GM10266 (cell line): ENCODE results near the gene BIRC3.

ENCODE experiments used
- DNase-seq: peaks from one replicate; pipeline ENCODE4 v3.0.0; 2012; ENCODE audit errors: extremely low spot score
- CTCF ChIP-seq: IDR thresholded peaks from 2 replicates; pipeline ENCODE4 v1.5.1; 2012; ENCODE audit warnings: mild to moderate bottlenecking, low read depth; ENCODE audit not compliant: control insufficient read depth, insufficient read depth; ENCODE audit errors: missing control alignments

Gene BIRC3

GRCh38 chr11:102317099-102317767 is at the start of gene BIRC3:
Gene BIRC3, plus strand, starts transcription at chr11:102317484. Its CDS starts 7,026 bp downstream, at chr11:102324510.
- peak; percentile 76 for DNase-seq
- TF ChIP-seq CTCF, result peak; percentile 0

- no peak for DNase-seq
- no peak for TF ChIP-seq CTCF
Measured at GRCh38 chr11:102267609-102268008, 49.7 kb upstream of the BIRC3 start.

- peak; percentile 42 for DNase-seq
- peak; percentile 40 for TF ChIP-seq CTCF
Measured at GRCh38 chr11:102268083-102268984, 49.0 kb upstream of the BIRC3 start.

GRCh38 chr11:102268985-102269470 is 48.3 kb upstream of the BIRC3 start:
- DNase-seq, result no peak
- TF ChIP-seq CTCF, result no peak

- TF ChIP-seq CTCF, result no peak
- DNase-seq, result no peak
Measured at GRCh38 chr11:102269927-102270326, 47.4 kb upstream of the BIRC3 start.

- DNase-seq, result no peak
- TF ChIP-seq CTCF, result no peak
Measured at GRCh38 chr11:102272047-102272824, 45.0 kb upstream of the BIRC3 start.
